GM18519 (cell line): Measurements from ENCODE around the gene UBQLN4.

Experiments used
- ATAC-seq: cut with Tn5 transposase; IDR thresholded peaks from one replicate; pipeline ENCODE4 v1.9.1; 2021; ENCODE audit warnings: mild to moderate bottlenecking, moderate library complexity; ENCODE audit not compliant: unreplicated experiment, low FRiP score

The UBQLN4 gene

DNA sequence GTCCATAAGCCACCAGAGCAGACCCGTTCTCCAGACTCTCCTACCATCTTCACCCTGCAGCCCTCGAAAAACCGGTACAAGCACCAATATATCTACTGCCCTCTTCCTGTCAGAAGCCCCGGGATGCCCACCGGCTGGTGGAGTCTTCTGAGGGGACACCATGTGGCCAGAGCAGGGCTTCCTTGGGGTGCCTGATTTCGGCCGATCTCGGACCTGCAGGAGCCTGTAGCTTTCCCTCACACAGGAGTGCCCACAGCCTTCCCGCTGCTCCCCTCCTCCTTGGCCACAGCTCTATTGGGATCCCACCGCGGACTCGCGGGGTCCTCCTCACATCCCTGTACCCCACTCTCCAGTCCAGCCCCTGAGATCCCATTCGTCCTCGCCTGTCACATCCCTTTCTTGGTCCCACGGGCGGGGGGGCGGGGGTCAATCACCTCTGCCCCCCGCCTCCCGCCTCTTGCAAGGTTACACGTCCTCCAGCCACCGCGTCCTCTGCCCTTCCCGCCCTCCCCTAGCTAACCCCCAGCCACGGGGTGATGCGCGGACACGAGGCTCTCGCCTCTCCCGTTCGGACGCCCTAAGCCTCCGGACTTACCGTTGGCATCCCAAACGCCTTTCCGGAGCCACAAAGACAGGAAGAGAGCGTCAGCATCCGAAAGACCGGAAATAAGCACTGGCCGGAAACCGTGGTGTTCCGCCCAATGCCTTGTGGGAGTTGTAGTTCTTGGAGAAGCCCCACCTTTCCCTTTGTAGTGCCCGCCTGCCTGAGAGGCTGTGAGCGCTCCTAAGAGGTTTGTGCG is 33.1 kb downstream of the UBQLN4 start, which contains the start of gene SSR2:
SSR2 (minus strand) TSS at position 659 of the 800 bp plus-strand sequence. CDS start 784 bp downstream, outside the sequence.
- ATAC-seq = no peak

DNA sequence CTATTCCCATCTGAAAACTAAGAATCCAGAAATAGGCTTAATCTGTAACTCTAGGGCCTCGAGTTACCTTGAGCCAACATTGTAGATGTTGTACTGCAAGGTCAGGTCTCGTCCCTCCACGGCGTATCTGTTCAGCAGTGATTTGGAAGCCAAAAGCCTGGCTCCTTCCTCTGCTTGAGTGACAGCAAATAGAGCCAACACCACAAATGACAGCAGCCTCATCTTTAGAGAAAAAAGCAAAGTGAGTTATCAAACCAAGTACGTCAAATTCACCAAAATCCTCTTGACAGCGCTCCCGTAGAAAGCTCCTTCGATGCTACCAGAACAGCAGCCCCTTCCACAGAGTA is 33.7 kb downstream of the UBQLN4 start:
- no peak for ATAC-seq

DNA sequence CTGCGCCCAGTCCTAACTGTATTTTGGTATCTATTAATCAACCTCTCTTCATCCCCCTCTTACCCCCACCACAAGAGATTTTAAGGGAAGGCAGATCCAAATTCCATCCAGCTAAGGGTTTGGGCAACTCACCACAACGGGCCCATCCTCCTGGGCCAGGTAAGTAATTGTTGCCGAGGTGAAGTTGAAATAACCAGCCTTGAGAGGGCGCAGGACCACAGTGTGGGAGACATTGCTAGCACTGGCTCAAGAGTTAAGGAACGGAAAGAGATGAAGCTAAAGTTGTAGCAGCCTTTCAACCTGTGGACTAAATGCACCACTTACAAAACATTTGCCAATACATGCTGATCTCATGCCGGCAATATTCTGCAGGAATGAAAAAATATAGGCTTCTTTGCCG is 38.8 kb downstream of the UBQLN4 start:
- ATAC-seq = no peak

DNA sequence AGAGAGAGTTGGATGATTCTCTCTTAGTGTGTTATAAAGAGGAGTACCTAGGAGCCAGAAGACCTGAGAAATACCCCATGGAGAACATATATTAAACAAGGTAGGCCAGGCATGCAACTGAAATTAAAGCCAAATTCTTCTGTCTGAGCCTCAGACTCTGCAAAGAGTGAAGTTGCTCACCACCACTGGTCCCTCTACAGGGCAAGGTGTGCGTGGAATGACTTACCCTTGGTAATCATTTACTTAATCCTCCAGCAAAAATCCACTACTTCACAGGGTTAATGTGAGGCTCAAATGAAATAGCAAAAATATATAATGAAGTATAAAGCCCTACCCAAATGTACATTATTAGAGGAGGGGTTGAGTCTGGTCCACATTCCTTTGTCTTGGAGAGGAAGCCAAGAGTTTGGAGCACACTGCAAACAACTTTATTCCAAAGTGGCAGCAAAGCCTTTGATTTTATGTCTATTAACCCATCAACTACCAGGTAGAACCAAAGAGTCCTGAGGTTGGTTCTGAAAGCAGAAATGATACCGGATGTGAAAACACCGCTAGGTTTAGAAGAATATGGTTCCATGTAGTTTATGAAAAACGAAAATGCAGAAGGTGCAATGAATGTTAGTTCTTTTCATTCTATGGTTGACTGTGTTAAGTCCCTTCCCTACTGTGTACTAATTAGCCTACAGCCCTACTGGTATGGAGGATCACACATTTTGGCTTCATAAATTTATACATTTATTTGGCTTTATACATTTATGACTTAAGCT is 41.4 kb downstream of the UBQLN4 start:
- ATAC-seq = peak; percentile 61

DNA sequence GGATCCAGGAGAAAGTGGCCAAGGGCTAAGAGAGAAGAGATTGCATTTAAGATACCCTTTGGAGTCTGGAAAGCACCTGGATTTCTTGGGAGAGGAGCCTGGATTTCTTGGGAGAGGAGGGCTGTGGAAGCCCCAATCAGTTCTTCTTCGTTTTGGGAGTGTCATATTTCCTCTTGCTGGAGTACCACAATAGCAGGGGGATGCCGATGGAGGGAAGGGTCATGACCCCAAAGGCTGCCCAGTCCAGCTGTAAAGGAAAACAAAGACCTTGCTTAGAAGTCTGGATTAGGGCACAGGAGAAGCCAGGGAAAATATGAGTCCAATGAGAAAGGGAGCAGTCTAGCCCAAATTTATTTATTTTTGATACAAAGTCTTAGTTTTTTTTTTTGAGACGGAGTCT is 44.2 kb downstream of the UBQLN4 start:
- ATAC-seq = no peak

DNA sequence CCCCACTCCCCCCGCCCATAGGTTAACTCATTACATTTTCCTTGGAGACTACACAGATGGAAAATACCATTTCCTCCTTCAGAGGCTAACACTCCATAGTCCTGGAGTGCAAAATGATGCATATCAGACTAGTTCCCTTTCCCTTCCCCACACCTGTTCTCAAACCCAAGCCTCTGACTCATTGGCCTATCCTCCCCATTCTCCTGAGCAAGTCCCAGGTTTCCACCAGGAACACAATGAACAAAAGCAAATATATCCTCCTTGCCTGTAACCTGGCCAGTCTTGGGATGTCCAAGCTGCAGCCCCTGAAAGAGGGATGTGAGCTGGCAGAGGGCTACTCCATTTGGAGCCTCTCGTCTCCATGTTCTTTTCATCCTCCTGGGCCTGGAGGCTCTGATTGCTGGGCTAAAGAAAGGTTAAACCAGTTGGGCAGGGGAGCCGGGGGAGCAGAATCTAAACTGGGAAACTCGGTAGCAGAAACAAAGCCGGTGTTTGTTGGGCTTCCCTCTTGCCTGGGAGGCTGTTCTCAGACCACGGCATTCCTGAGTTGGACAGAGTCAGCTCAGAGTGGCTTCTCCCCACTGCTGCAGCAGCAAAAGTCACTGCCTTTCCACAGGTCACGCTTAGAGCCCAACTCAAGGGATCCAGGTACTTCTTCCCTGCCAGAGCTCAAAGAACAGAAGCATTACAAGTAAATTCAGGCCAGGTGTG is 46.8 kb downstream of the UBQLN4 start:
- ATAC-seq = no peak

DNA sequence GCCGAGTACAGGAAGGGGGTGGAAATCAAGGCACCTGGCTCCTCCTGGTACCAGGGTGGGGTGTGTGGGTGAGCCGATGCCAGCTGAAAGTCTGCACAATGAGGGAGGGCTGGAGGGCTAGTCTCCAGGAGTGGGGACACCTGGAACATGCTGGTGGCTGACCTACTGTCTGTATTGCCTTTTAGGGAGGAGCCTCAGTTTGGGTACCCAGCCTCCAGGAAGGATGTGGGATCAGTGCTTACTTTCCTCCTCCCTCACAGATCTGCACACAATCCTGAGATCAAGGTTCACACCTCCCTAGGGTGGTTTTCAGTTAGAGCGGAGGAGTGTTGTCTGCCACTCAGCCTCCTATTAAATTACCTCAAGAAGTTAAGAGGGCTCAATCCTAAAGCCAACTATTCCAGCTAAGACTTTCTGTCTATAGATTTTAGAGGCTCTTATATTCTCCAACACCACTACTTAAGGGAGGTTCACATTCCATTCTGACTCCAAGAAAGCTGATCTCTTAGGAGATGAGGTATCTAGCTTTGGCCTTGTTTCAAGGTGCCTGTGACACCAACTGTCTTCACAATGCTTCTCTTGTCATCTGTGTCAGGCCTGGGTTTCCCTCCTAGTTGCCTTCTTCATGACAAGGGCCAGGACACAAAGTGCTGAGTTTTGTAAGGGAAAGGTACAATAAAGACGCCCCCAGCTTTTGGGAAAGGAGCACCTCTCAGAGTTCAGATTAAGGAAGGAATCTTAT is 48.6 kb downstream of the UBQLN4 start:
- ATAC-seq = no peak

DNA sequence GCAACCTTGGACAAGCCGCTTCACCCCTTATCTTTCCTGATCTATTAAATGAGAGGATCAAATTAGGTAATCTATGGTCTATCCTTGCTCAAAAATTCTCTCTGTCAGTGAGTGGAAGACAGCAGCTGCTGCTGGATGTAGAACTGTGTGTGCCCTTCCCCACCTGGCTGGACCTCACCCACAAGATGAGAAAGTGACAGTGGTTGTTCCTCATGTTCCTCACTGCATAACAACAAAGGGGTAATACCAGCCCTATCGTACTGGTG is 49.7 kb downstream of the UBQLN4 start:
- no peak for ATAC-seq

DNA sequence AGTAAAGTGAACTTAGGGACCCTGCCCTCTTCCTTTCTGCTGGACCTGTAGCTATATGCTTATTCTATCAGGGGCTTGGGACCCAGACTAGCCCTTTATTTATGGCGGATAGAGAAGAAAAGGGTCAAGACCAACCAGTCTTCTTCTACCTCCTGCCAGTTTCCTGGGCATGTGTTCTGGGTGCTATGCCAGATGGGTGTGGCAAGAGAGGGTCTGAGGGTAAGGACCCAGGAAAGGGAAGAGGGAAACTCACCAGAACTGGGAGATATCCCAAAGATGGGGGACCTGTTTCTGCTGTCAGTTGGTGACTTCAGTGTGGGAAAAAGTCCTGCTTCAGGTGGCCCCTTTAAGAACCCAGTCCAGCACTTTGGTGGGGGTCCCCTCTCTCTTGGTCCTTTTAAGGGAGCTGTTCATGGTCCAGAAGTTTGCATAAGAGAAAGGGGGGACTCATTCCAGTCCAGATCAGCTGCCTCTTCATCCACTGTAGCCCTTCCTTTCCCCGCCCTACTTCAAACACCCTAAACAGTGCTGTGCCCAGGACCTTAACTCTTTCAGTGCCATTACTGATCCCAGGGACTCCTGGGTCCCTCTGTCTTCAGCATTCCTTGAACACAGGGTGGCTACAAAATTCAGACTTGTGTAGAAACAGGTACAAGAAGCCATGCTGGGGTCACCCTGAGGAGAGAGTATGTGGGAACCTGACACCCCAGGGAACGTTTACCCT is 51.2 kb downstream of the UBQLN4 start:
- ATAC-seq = no peak

DNA sequence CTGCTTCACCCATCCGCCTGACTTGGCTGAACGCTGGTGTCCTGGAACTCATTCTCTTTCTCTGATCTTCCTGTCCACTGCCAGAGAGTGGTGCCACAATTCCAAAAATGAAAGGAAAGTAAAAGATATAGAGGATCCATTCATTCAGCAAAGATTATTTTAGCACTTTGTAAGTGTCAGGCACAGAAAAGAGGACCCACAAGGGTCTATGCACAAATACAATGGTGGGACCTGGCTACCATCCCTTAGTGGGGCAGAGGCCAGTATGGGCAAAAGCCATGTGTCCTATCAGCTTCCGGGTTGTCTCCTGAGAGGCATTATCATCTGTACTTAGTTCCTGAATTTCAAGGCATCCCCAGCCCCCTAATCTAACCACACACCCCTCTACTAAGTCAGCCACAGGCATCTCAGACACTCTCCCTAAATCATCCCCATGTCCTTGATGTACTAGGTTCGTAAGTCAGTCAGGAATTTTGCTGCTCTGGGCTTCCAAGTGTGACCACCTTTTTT is 51.9 kb downstream of the UBQLN4 start:
- no peak for ATAC-seq

DNA sequence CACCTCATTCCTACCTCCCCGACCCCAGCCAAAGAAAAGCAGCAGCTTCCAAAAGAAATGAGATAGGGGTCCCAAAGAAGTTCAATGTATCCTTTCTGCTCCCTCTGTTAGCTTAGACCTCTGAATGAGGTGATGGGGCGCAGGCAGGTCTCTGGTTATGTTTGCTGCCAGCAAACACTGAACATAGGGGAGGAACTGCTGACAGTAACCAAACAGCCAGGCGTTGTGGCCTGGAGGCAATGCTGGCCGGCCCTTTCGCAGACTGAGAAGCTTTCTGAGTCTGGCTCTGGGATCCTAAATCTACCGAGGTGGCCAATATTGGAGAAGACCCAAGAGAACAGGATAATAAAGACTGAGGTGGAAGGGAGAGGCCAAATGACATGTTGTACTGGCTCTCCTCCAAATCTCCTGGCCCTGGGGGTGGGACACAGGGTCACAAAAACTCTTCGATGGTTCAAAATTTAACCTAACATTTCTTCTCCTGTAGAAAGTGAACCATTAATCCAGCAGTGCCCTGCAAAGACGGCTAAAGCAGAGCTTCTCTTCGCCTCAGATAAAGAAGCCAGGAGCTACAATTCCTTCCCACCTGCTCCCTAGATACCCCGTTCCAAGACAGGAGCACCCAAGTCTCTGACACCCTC is 52.5 kb downstream of the UBQLN4 start:
- no peak for ATAC-seq

DNA sequence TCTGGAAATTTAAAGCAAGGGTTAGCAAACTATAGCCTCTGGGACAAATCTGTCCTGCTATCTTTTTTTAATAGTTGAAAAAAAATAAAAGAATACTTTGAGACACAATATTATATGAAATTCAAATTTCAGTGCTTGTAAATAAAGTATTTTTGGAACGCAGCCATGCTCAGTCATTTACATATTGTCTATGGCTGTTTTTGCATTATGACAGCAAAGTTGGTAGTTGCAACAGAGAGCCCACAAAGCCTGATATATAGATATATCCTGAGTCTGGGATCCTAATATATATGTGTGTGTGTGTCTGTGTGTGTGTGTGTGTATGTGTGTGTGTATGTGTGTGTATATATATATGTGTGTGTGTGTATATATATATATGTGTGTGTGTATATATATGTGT is 53.6 kb downstream of the UBQLN4 start:
- ATAC-seq = no peak

DNA sequence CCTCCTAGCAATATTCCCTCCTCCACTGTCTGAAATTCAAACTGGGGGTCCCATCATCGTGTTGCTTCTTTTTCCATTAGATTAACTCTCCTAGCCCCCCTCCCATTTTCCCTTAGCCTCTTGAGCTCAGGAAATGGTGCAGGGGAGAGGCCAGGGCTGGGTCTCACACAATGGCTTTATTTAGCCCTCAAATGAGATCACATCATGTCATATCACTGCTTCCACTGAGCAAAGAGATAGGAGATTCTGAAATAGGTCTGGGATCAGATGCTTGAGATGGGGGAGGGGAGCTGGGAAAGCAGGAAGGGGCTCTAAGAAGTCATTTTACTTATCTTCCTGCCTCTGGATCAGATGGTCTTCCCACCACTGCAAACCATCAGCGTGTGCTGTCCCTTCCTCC is 57.4 kb downstream of the UBQLN4 start:
- no peak for ATAC-seq

DNA sequence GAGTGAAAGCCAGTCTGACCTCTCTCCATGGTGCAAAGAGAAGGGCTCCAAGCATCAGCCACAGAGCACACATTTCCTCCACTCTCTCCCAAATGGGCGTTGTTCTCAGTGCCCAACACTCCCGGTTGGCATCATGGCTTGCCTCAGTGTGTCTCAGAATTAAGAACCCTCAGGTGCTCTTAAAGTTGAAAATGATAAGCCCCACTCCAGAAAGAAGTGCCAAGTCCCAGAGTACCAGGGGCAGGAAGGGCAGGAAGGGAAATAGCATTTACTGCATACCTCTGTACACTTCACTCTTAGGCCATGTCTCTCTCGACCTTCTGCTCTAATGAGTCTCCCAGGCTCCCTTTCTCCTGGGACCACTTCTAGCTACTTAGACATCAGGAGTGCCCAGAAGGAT is 60.0 kb downstream of the UBQLN4 start:
- no peak for ATAC-seq

DNA sequence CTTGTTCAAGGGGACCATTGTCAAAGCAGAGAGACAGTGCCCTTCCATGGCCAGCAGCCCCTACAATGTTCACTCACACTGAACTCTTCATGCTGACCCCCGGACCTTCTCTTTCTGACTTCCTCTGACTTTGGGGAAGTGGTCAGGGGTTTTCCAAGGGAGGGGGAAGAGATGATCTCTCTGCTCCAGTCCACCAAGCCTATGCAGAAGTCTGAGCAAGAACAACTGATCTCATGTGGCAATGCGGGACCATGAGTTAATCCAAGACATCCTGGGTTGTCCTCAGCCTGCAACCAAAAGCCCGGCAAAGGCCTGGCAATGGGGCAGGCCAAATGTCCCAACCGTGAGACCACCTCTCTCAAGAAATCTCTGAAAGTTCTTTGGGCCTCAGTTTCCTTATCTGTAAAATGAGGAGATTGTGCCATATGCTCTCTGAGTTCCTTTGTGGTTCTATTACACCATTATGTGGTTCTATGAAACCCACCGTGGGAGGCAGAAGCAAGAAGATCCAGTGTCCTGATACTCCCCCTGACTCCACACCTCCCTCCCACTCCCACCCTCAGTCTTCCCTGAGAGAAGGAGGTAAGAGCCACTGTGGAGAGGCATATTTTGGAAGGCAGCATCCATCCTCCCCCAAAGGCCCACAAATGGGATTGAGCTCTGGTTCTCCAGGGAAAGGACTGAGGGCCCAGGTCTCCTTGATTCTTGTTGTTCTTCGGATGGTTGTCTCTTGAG is 63.4 kb downstream of the UBQLN4 start:
- no peak for ATAC-seq

DNA sequence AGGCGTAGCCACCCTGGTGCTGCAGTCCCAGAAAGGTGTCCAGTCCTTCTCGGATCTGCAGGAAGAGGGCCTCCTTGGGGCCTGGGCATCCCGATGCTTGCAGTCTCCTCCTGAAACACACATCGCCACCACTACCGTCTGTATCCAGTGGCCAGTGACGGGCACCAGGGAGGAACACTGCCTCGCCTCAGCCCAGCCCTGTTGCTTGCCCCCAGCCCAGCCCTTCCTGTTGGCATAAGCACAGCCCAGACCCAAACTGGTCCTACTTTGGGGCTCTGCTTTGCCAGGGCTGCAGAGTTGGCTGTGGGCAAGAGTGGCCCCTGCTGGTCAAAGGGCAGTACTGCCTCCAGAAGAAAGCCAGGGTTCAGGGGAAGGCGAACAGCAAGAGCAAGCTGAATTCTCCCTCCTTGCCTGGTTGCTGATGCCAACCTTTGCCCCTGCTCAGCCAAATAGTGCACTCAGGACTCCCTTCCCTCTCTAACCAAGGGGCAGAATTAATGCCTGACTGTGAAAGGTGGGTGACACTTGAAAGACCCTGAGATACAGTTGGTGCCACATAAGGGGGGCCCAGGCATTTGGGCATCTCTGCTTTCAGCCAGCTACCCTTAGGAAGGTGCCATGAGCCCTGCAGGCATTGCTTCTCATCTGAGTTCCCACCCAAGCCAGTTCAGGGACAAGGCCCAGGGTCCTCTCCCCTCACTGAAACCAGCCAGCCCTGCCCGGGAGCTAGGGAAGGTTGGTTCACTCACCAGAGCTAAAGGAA is 64.2 kb downstream of the UBQLN4 start:
- ATAC-seq = no peak
